HCT116 (cell line): ENCODE data around the gene CYB5R3. TPM values are rescaled to one million over a fixed set of nuclear protein-coding genes. Genes with fewer than 3 reads are reported as not detected.

ENCODE experiments used
- ATAC-seq: fragments of 200-7000 bp; cut with Tn5 transposase; 2 replicates; pipeline ENCODE4 v1.9.1; 2020; ENCODE audit warnings: mild to moderate bottlenecking, moderate library complexity
- BruUV-seq: library from RNA; stranded (reverse); fragments of 400-500 nt; replicated peaks from 2 replicates; lab custom pipeline; 2021; lab: Mats Ljungman, UMichigan
- CTCF ChIA-PET: fragments of 300-600 bp; sonication (Branson Sonifier 250); formaldehyde crosslinking; loops from one replicate; lab custom pipeline; 2021; ENCODE audit warnings: antibody characterized with exemption; lab: Charles Lee
- POLR2A ChIA-PET: fragments of 300-600, 350-600 bp; sonication (Branson Sonifier 250); formaldehyde crosslinking; loops from one replicate; lab custom pipeline; 2021; ENCODE audit warnings: antibody characterized with exemption; lab: Charles Lee
- RAD21 ChIA-PET, 2 experiments: fragments of 300-600 bp; sonication (Branson Sonifier 250); formaldehyde crosslinking; loops; one replicate each; lab custom pipeline; 2023; ENCODE audit warnings: low total read pairs in 2 of 2; ENCODE audit not compliant: uncharacterized antibody in 2 of 2, unreplicated experiment in 2 of 2, low non-redundant PET in 1 of 2; lab: Charles Lee
- DNase-seq: peaks from one replicate; pipeline ENCODE4 v3.0.0-alpha.2; 2010; ENCODE audit warnings: low read depth, low spot score
- H2AFZ ChIP-seq: fragments of 200-600 bp; shearing (Covaris generic), sonication (generic); 2 replicates; pipeline ENCODE4 v1.6.1; 2017; ENCODE audit warnings: low read depth, mixed run types, mixed read lengths, antibody characterized with exemption, low read length; ENCODE audit not compliant: poor library complexity, severe bottlenecking
- H3K27ac ChIP-seq: 2 replicates; pipeline ENCODE4 v1.5.1; 2012; ENCODE audit warnings: low read depth, low read length
- H3K27me3 ChIP-seq: fragments of 200-600 bp; sonication (generic); 2 replicates; pipeline ENCODE4 v1.6.1; 2016; ENCODE audit warnings: mixed run types, low read length, mixed read lengths; ENCODE audit not compliant: insufficient read depth
- H3K36me3 ChIP-seq, 2 experiments: fragments of 200-500 bp in 1 of 2; fragments of 200-600 bp in 1 of 2; sonication (Bioruptor generic) in 1 of 2; sonication (generic) in 1 of 2; 2 replicates each; pipeline versions ENCODE4 v1.5.1 to v1.6.1; 2014 to 2016; ENCODE audit warnings: low read length in 2 of 2, inconsistent platforms in 1 of 2, mixed read lengths in 1 of 2, mixed run types in 1 of 2; ENCODE audit not compliant: insufficient read depth in 2 of 2, control insufficient read depth in 1 of 2
- H3K4me1 ChIP-seq, 2 experiments: fragments of 200-600 bp in 1 of 2; sonication (generic) in 1 of 2; 2 replicates each; pipeline versions ENCODE4 v1.5.1 to v1.6.1; 2012 to 2017; ENCODE audit warnings: low read length in 2 of 2, inconsistent platforms in 1 of 2, mild to moderate bottlenecking in 1 of 2, mixed read lengths in 1 of 2, mixed run types in 1 of 2, moderate library complexity in 1 of 2; ENCODE audit not compliant: insufficient read depth in 2 of 2, control insufficient read depth in 1 of 2
- H3K4me2 ChIP-seq: fragments of 200-600 bp; sonication (generic); 2 replicates; pipeline ENCODE4 v1.6.1; 2017; ENCODE audit warnings: mixed run types, low read length, mixed read lengths
- H3K4me3 ChIP-seq, 2 experiments: fragments of 200-600 bp in 1 of 2; sonication (generic) in 1 of 2; replicated peaks in 1 of 2; 2 replicates each; pipeline ENCODE4 v1.5.1; 2011 to 2016; ENCODE audit warnings: low read length in 2 of 2, control low read depth in 1 of 2, low read depth in 1 of 2, mild to moderate bottlenecking in 1 of 2, mixed read lengths in 1 of 2, mixed run types in 1 of 2
- H3K79me2 ChIP-seq: fragments of 200-600 bp; sonication (generic); 2 replicates; pipeline ENCODE4 v1.6.1; 2017; ENCODE audit warnings: mild to moderate bottlenecking, mixed run types, low read length, moderate library complexity, mixed read lengths; ENCODE audit not compliant: insufficient read depth
- H3K9ac ChIP-seq: fragments of 200-600 bp; sonication (generic); 2 replicates; pipeline ENCODE4 v1.6.1; 2016; ENCODE audit warnings: low read length, mixed read lengths
- H3K9me2 ChIP-seq: fragments of 200-600 bp; sonication (generic), shearing (Covaris generic); 2 replicates; pipeline ENCODE4 v1.6.1; 2017; ENCODE audit warnings: mixed run types, mild to moderate bottlenecking, moderate library complexity; ENCODE audit not compliant: insufficient read depth
- H3K9me3 ChIP-seq, 2 experiments: fragments of 200-500 bp in 1 of 2; fragments of 200-600 bp in 1 of 2; sonication (Bioruptor generic) in 1 of 2; sonication (generic) in 1 of 2; 2 replicates each; pipeline ENCODE4 v1.6.1; 2014 to 2017; ENCODE audit warnings: low read length in 2 of 2, mixed read lengths in 2 of 2, inconsistent platforms in 1 of 2, low read depth in 1 of 2, mild to moderate bottlenecking in 1 of 2, mixed run types in 1 of 2, moderate library complexity in 1 of 2; ENCODE audit not compliant: control insufficient read depth in 1 of 2, insufficient read depth in 1 of 2
- H4K20me1 ChIP-seq: fragments of 200-600 bp; sonication (generic), shearing (Covaris generic); 2 replicates; pipeline ENCODE4 v1.6.1; 2017; ENCODE audit warnings: mixed run types, mild to moderate bottlenecking, moderate library complexity; ENCODE audit not compliant: insufficient read depth
- ATF3 ChIP-seq: IDR thresholded peaks from 2 replicates; pipeline ENCODE4 v1.6.1; 2012
- CBX3 ChIP-seq: IDR thresholded peaks from 2 replicates; pipeline ENCODE4 v1.6.1; 2012; ENCODE audit warnings: low read depth
- CTCF ChIP-seq, 3 experiments: fragments of 200-600 bp in 1 of 3; sonication (generic) in 1 of 3; IDR thresholded peaks in 2 of 3; conservative IDR thresholded peaks in 1 of 3; 2 replicates each; pipeline ENCODE4 v1.5.1; 2012 to 2017; ENCODE audit warnings: low read depth in 2 of 3, low read length in 2 of 3, antibody characterized with exemption in 1 of 3, borderline replicate concordance in 1 of 3, control low read depth in 1 of 3, mild to moderate bottlenecking in 1 of 3, mixed read lengths in 1 of 3, mixed run types in 1 of 3, moderate library complexity in 1 of 3; ENCODE audit not compliant: insufficient read depth in 1 of 3
- EGR1 ChIP-seq: IDR thresholded peaks from 2 replicates; pipeline ENCODE4 v1.6.1; 2012; ENCODE audit warnings: low read depth
- EZH2 ChIP-seq: fragments of 200-600 bp; sonication (generic); IDR thresholded peaks from 2 replicates; pipeline ENCODE4 v1.6.1; 2017; ENCODE audit warnings: antibody characterized with exemption, mixed run types
- JUND ChIP-seq: IDR thresholded peaks from 2 replicates; pipeline ENCODE4 v1.6.1; 2012
- SIN3A ChIP-seq: IDR thresholded peaks from 2 replicates; pipeline ENCODE4 v1.6.1; 2012; ENCODE audit warnings: low read depth
- SRF ChIP-seq: IDR thresholded peaks from 2 replicates; pipeline ENCODE4 v1.6.1; 2012; ENCODE audit warnings: low read depth
- TCF7L2 ChIP-seq: IDR thresholded peaks from 2 replicates; pipeline ENCODE4 v1.7.0; 2011; ENCODE audit warnings: borderline replicate concordance, inconsistent platforms; ENCODE audit not compliant: insufficient read depth, insufficient read length; ENCODE audit errors: extremely low read depth
- ZBTB33 ChIP-seq: IDR thresholded peaks from 2 replicates; pipeline ENCODE4 v1.6.1; 2011; ENCODE audit warnings: mild to moderate bottlenecking, low read length, moderate library complexity; ENCODE audit not compliant: insufficient replicate concordance; ENCODE audit errors: extremely low read depth
- ZFX ChIP-seq: fragments of 450-650 bp; IDR thresholded peaks from 2 replicates; pipeline ENCODE4 v1.6.1; 2017
- ZNF274 ChIP-seq: fragments of 200-500 bp; sonication (Bioruptor generic); IDR thresholded peaks from 2 replicates; pipeline ENCODE4 v1.6.1; 2014; ENCODE audit warnings: mild to moderate bottlenecking, low read depth, low read length, inconsistent platforms
- intact Hi-C: fragments of 100-400 bp; cut with micrococcal nuclease; formaldehyde crosslinking; loops from 2 replicates; pipeline ENCODE4 v1.10.0; 2022
- total RNA-seq: library from RNA; stranded (reverse); gene quantifications from one replicate; pipeline ENCODE4 v1.2.1, GENCODE V29; 2021; ENCODE audit not compliant: unreplicated experiment

The CYB5R3 gene
- total RNA-seq, 1 experiment from 2014 or later = 127 TPM

- Histone ChIP-seq H3K27me3 (no peaks in the 10 kb centered on the region), H3K9me2 (no peaks in the 10 kb centered on the region), H3K9me3 (no peaks in the 10 kb centered on the region), H3K36me3 (no peaks in the 10 kb centered on the region; a peak in 1 of 4 replicates), H3K27ac (no peak overlapping the region), H4K20me1 (no peaks in the 10 kb centered on the region), H3K4me3 (no peak overlapping the region), H3K4me1 (peaks cover 20 to 26% of the 10 kb centered on the region in 2 experiments), H3K79me2 (no peaks in the 10 kb centered on the region; the same call in 1 of the 2 replicates), H2AFZ (no peak overlapping the region), H3K4me2 (no peak overlapping the region), H3K9ac (no peak overlapping the region)
- ATAC-seq = no peak
- ChIA-PET CTCF (no interaction called here), POLR2A (no interaction called here), RAD21 (no interaction called here)
- BruUV-seq = no TSS peak
- no peak for DNase-seq
- intact Hi-C loops = no loop called here
- TF ChIP-seq EZH2 = no peak
- no peak for TF ChIP-seq EGR1
- TF ChIP-seq ZBTB33 = no peak
- TF ChIP-seq CBX3 = no peak
- no peak for TF ChIP-seq ZNF274
- no peak for TF ChIP-seq TCF7L2
- TF ChIP-seq JUND = no peak
- no peak for TF ChIP-seq SIN3A
- TF ChIP-seq ATF3 = no peak
- no peak for TF ChIP-seq ZFX
- no peak for TF ChIP-seq CTCF (IDR thresholded peaks at IDR 0.05 in 2 of 3, conservative IDR thresholded peaks at IDR 0.05 in 1 of 3; ENCODE audit: borderline replicate concordance in 1 of 3, insufficient read depth in 1 of 3, low read depth in 2 of 3, low read length in 2 of 3)
- TF ChIP-seq SRF = no peak
Observed at GRCh38 chr22:42693763-42694683, 44.8 kb upstream of the CYB5R3 start.
